GM18526 (cell line): ENCODE data around the gene CAMK1D.

Source experiments
- POLR2A ChIP-seq: IDR thresholded peaks from 3 replicates; pipeline ENCODE4 v1.6.1; 2011; ENCODE audit not compliant: insufficient read length; ENCODE audit errors: extremely low read depth

CAMK1D gene

DNA sequence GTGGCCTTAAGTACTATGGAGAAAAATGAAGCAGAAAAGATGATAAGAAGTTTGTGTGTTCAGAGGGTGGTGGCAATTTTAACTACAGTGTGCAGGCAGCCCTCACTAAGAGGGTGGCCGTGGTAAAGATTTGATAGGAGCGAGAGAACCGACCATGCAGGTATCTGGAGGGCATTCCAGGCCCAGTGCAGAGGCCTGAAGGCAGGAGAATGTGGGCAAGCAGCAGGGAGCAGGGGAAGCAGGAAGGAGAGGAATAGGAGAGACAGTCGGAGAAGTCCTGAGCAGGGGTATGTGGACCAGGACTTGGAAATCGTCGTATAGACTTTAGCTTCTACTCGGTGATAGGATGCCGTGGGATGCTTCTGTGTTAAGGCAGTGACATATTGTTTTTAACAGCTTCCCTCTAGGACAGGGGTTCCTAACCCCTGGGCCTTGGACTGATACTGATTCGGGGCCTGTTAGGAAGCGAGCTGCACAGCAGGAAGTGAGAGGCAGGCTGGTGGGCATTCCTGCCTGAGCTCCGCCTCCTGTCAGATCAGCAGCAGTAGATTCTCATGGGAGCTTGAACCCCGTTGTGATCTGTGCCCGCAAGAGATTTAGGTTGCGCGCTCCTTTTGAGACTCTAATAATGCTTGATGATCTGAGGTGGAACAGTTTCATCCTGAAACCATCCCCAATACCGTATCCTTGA, 425.0 kb downstream of the CAMK1D start:
- no peak for TF ChIP-seq POLR2A

DNA sequence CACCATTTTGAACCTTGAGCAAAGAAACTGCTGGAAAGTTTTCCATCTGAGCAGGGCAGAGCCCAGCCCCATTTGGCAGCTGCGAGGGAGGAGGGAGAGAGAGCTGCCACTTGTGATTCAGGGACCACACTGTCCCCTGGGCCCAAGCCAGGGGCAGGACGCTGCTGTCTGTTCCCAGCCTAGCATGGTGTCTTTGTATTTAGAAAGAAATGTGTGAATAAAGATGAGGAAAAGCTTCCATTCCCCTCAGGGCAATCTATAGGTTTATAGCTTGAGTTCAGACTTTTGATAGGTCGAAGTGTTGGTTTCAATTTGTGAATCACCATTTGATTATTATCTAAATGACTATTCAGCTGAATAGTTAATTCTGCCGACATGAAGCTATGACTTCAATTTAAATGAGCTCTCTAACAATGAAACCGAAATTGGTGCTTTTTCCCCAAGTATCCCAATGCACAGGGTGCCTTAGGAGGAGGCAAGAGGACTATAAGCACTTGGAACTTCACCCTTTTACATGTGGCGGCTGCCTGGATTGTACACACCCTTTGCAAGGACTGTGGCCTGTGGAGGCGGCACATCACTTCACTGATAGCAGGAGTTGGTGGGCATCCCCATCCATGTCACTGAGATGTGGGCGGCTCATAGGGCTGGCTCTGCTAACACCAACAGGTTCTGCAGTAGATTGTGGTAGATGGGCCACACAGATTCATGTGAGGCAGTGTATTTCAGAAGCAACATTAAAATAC, 428.7 kb downstream of the CAMK1D start:
- TF ChIP-seq POLR2A: no peak

DNA sequence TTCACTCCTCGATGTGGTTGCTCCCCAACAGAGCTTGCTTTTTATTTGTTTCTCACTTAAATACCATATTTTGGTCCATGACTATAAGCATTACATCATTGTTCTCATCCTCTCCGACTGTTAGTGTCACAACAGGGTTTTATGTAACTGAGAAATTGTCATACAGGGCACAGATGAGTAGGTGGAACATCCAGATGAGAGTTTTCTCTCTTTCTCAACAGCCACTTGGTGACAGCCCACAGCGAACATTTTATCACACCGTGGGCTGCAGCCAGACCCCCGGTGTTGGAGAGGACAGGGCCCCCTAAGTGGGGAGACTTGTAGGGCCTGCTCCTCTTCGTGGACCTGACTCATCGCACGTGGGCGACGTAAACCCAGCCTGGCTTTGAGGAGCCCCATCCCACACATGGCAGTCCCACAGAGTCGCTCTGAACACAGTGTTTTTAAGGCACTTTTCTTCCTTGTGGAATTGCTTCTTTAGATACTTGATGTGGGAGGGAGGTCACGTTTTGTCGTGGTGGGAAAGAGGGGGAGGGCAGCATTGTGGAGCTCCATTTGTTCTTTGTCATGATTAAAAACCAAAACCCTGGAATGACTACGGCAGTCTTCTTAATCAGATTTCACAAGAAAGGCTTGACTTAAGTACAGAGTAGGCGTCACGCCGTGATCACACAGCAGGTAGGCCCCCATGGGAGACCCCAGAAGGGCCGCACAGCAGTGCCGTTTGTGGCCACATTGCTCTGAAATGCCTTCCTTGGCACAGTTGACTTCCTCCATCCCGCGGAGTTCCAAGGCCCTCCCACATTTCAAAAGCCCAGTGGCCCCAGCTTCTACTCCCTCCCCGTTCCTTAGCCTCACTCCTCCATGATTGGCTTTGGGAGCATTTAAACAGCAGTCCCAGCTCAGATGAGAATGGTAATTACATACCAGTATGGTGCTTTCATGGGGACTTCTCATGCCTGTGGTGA, 431.6 kb downstream of the CAMK1D start:
- TF ChIP-seq POLR2A: no peak

DNA sequence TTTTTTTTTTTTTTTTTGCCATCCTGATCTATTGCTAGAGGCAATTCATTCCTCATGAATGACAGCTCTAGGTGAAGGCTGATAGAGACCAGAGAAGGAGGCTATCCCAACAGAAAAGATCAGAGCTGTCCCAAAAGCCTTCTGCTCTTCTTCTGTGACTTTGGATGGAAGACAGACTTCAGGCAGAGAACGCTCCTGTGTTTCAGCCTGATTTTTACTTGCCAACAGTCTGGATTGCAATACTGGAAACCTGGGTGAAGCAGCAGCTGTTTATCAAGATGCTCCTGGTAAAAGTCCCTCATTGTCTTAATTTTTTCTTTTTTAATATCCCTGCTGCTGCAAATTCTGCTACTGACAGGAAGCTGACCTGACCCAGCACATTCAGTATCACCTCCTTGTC, 432.6 kb downstream of the CAMK1D start:
- TF ChIP-seq POLR2A: no peak

DNA sequence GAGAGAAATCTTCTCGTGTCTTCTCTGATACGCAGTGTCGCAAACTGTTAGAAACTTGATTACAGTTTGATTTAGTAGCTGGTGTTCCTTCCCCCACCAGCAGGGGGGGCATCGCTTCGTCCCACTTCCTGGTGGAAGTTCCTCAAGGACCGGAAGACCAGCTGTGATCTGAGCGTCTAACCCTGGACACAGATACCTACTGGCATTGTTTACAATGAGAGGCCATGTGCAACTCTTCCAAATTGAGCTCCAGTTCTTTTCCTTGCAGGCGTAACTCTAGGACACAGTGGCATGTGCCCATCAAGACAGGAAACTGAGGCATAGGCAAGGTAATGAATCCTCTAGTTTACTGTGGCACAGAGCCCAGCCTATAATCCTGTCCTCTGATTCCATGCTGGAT, 433.2 kb downstream of the CAMK1D start:
- no peak for TF ChIP-seq POLR2A

DNA sequence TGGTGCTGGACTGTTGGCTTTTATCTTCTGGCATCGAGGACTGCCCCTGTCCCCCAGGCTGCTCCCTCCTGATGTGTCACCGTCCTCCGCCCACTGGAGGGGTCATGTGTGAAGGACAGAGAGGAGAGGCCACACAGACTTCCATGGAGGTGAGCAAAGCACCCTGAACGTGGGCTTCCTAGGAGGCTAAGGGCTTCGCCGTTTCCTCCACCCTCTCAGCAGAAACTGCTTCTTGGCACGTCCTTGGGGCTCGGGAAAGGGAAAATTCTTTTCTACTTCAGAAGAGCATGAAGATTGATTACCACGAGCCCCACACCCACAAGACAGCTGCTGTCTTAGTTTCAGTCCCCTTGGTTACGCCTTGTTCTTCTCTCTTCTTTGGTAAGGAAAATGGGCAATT, 433.9 kb downstream of the CAMK1D start:
- TF ChIP-seq POLR2A: no peak

DNA sequence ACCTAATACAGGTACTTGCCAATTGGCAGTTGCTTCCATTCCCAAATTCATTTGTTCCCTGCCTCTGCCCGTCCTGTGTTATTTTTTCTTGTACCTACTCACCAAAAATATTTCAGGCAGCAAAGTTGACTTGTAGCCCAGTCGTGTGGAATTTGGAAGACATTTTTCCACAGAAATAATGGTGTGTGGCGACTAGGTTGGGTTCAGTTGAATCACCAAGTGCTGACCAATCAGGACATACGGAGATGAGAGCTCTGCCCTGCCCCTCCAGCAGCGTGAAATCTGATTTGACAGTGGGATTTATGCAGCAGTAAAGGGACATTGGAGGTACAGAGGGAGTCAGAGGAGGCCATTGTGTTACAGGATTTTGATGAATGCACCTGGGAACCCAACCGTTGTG, 435.3 kb downstream of the CAMK1D start:
- TF ChIP-seq POLR2A: no peak

DNA sequence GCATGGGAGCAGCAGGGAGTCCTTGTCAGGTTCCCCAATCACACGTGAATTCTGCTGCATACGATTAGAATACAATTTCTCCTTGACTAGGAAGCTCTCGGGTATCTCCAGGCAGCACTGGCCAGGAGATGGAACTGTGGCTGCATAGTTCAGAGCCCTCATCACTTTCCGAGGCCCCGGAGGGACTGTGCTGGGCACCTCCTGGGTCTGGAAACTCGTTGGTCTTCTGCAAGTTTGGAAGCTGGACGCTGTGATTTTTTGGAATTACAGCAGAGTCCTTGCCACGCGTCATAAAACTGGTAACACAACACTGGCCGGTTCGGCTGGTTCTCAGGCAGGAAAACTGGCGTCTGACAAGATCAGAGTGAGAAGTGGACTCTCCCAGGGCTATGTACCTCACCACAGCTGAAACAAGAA, 436.1 kb downstream of the CAMK1D start:
- no peak for TF ChIP-seq POLR2A

DNA sequence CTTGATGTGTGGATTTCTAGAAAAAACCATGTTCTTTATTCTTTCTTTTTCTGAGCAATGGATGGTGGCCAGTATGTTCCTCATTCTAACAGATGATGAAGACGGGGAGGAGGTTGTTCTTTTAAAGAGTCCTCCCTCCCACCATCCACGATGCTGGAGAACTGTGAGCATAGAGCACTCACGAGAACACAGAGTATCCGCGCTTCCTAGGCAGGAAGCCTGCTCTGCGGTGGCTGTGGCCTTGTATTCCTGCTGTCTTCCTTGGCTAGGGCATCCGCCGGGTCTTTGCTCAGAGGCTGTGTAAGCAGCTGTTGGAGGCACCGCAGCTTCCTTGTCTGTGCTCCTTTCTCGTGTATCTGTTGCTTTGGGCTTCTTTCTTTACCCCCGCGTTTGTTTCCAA, 437.9 kb downstream of the CAMK1D start:
- no peak for TF ChIP-seq POLR2A

DNA sequence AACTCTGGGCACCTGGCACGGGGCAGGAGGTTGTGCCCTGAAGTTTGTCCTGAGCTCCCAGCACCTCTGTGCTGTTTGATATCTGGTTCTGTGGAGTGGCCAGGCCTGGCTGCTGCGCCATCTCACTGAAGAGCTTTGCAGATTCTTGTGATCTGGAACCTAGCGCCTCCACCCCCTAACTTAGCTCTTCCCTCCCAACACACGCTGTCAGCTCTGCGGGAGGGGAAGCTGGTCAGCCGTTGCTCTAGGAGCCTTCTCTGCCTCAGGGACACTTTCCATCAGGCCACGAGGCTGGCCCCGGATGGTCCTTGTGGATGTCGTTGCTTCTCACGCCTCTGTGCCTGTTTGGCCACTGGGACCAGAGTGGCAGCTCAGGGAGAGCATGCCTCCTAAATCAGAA, 438.9 kb downstream of the CAMK1D start:
- TF ChIP-seq POLR2A: no peak

DNA sequence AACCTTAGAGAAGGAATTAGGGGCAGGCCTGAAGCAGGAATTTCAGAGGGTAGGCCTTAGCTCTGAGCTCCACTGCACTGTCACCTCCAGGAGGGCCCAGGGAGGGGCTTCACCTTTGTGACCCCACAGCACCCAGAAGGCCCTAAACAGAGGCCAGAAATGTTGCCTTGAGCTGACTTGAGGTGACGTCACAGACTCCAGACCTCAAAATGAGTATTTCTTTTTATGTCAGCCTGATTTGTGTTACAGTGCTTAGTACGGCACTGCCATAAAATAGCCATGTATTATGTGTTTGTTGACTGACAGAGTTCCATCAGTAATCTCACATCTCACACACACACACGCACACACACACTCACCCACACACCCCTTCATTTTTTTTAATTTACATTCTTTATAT, 440.9 kb downstream of the CAMK1D start:
- TF ChIP-seq POLR2A: no peak

DNA sequence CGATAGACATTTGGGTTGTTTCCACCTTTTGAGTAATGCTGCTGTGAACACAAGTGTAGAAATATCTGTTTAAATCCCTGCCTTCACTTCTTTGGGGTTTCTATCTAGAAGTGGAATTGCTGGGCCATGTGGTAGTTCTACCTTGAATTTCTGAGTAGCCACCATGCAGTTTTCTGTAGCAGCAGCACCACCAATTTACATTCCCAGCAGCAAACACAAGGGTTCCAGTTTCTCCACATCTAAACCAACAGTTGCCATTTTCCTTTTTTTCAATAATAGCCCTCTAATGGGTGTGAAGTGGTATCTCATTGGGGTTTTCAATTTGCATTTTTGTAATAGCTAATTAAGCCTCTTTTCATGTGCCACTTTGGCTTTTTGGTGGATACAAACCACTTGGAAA, 442.4 kb downstream of the CAMK1D start:
- TF ChIP-seq POLR2A: no peak

DNA sequence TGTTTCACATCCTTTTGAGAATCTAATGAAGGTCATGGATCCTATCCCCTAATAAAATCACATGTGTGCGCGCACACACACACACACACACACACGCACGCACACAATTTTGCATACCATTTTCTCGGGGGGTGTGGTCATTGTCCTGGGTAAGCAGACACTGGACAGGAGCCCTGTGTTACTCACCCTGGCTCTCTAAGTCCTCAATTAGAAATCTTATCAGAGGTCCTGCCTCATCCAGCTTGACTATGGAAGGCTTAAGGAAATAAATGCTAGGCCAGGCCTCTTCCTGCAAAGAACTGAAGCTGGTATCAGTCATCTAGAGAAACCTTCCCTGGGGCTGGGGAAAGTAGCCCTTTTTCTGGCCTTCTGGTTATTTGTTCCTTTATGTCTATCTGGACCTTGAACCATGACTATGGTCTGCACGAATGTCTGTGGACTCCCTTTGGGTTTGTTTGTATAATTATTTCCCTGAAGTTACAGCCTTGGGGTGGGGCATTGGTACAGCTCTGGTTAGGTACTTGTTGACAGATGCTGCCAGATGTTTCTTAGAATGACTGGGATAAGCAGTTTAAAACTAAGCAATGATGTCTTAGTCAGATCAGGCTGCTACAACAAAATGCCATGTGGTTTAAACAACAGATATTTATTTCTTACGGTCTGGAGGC, 443.7 kb downstream of the CAMK1D start:
- no peak for TF ChIP-seq POLR2A

DNA sequence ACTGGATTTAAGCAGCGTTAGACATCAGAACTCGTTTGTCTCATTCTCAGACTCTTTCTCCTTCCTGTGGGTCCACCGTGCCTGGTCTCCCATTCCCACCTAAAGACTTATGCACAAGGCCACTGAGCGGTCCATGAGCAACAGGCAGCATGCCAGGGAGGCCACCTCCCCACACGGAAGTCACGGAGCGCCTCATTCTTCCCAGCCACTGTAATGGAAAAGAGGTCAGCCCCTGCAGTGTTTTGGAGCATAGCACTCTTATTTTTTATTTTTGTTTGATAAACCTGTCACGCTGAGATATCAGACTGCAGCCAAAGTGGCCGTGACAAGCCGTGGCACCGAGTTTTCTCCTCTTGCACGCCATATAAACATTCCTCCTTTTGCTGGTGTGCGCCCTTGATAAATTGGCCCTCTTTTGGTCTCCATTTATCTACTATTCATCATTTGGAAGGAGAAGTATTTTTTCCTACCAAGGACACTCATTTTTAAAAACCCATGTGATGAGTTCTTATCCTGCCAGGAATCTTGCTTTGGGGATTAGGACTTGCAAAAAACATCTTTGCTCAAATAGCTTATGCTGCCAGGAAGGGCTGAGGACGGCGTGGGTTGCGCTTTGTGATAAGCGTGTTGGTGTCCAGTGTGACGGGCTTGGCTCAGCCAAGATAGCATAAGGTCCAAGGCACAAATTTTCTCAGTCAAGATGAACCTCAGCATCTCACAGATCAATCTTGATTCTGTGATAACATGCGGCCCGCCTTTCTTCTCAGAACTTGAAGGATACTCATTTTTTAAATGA, 446.2 kb downstream of the CAMK1D start:
- no peak for TF ChIP-seq POLR2A
